Measurements from ENCODE around the gene SLC13A2. TPM values are rescaled to one million over a fixed set of nuclear protein-coding genes. Genes with fewer than 3 reads are reported as not detected.
A peak's percentile ranks its signal among the peaks of the same experiment; 100 is the strongest.

SLC13A2 gene
- total RNA-seq, 1 experiment from 2014 or later: 0.57 TPM

DNA sequence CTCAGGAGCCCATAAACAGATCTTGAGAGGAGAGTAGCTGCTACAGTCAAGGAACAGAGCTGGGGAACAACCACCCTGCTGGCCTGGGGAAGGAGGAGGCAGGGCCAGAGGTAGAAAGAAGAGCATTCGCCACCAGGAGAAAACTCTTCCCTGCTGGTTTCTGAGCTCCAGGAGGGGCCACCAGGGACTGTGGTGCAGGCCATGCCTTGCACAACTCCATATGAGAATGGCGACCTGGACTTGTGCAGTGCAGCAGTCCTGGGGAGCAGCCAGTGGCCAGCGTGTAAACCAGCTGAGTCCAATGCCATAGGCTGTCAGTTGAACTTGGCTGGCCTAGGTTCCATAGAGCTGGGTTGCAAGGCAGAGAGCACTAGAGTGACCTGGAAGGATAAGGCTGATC lies 11.6 kb downstream of the SLC13A2 start:
- Histone ChIP-seq H3K36me3 (ENCODE audit: control insufficient read depth, insufficient read depth, low read length) (no peaks in the 10 kb centered on the region), H3K9me3 (no peaks in the 10 kb centered on the region), H3K27me3 (replicated peaks; ENCODE audit: control insufficient read depth, insufficient read depth, low read length) (no peaks in the 10 kb centered on the region), H3K4me3 (ENCODE audit: low read depth, low read length) (no peak overlapping the region), H3K4me1 (peaks cover 40% of the 10 kb centered on the region)
- TF ChIP-seq, protein P1, sequence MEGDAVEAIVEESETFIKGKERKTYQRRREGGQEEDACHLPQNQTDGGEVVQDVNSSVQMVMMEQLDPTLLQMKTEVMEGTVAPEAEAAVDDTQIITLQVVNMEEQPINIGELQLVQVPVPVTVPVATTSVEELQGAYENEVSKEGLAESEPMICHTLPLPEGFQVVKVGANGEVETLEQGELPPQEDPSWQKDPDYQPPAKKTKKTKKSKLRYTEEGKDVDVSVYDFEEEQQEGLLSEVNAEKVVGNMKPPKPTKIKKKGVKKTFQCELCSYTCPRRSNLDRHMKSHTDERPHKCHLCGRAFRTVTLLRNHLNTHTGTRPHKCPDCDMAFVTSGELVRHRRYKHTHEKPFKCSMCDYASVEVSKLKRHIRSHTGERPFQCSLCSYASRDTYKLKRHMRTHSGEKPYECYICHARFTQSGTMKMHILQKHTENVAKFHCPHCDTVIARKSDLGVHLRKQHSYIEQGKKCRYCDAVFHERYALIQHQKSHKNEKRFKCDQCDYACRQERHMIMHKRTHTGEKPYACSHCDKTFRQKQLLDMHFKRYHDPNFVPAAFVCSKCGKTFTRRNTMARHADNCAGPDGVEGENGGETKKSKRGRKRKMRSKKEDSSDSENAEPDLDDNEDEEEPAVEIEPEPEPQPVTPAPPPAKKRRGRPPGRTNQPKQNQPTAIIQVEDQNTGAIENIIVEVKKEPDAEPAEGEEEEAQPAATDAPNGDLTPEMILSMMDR (IDR thresholded peaks at IDR 0.05; ENCODE audit: insufficient read depth in 1 of 2, low read depth in 1 of 2, low read length in 1 of 2, severe bottlenecking in 1 of 2, unreplicated experiment in 1 of 2): no peak
- no peak for DNase-seq
- no peaks in the 10 kb centered on the region for H3K27me3 Mint-ChIP-seq (ENCODE audit: insufficient read depth, unreplicated experiment)
- peaks cover 25% of the 10 kb centered on the region for H3K4me1 Mint-ChIP-seq (ENCODE audit: low read depth, unreplicated experiment)
- H3K9me3 Mint-ChIP-seq (ENCODE audit: unreplicated experiment): no peaks in the 10 kb centered on the region
- ChIA-PET POLR2A (no interaction called here), CTCF (interaction anchor here (1.0 kb wide), 1 partner anchor 166 kb away, joined by 3 read pairs; the partner anchor contains the start of gene TMEM97)
- no peak overlapping the region for H3K4me3 Mint-ChIP-seq (ENCODE audit: unreplicated experiment)
- H3K36me3 Mint-ChIP-seq (ENCODE audit: insufficient read depth, unreplicated experiment): no peaks in the 10 kb centered on the region
- intact Hi-C loops (cut with micrococcal nuclease; ENCODE audit: unreplicated experiment): no loop called here
- BruUV-seq (replicated peaks): no TSS peak
- no peak overlapping the region for H3K27ac Mint-ChIP-seq (ENCODE audit: unreplicated experiment)

DNA sequence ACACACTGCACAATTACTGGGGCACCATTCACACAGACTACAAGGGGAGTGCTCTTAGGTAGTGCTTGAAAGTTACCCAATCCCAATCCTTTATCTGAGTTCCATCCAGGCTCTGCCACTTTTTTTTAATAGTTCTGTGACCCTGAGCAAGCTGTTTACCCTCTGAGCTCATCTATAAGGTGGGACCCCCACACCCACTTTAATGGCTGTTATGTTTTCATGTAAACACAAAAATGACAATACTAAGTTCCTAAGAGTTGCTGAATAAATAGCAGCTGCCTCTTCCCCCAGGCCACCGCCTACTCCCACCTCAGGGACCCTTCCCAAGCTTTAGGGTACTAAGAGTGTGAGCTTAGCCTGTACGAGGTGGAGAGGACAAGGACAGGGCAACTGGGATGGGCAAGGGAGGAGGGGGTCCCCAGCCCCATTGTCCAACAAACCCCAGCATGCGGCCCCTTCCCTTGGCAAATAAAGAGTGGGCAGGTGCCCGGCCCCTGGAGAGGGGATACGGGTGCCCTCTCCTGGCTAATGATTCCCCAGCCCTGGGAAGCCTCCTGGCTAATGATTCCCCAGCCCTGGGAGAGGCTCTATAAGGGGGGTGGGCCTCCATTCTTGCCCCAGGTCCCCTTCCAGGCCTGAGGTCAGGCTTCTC lies 14.6 kb downstream of the SLC13A2 start:
- H3K4me1 Mint-ChIP-seq (ENCODE audit: low read depth, unreplicated experiment): peaks cover 11% of the 10 kb centered on the region
- H3K27me3 Mint-ChIP-seq (ENCODE audit: insufficient read depth, unreplicated experiment): no peaks in the 10 kb centered on the region
- intact Hi-C loops (cut with micrococcal nuclease; ENCODE audit: unreplicated experiment): loop anchor here (2.0 kb wide), 1 partner anchor 13 kb away; no protein-coding TSS in a partner anchor
- CTCF ChIA-PET: interaction anchor here (0.8 to 1.5 kb wide), 2 partner anchors 22 to 88 kb away, joined by 3 read pairs; no protein-coding TSS in a partner anchor
- POLR2A ChIA-PET: no interaction called here
- BruUV-seq (replicated peaks): no TSS peak
- no peak overlapping the region for H3K4me3 Mint-ChIP-seq (ENCODE audit: unreplicated experiment)
- Histone ChIP-seq H3K4me3 (ENCODE audit: low read depth, low read length) (no peak overlapping the region), H3K4me1 (peaks cover 24% of the 10 kb centered on the region), H3K9me3 (no peaks in the 10 kb centered on the region), H3K36me3 (ENCODE audit: control insufficient read depth, insufficient read depth, low read length) (no peaks in the 10 kb centered on the region), H3K27me3 (replicated peaks; ENCODE audit: control insufficient read depth, insufficient read depth, low read length) (no peaks in the 10 kb centered on the region)
- H3K27ac Mint-ChIP-seq (ENCODE audit: unreplicated experiment): no peak overlapping the region
- H3K9me3 Mint-ChIP-seq (ENCODE audit: unreplicated experiment): no peaks in the 10 kb centered on the region
- peak in 1 of 2 experiments; percentile 57 for DNase-seq
- TF ChIP-seq, protein P1 (IDR thresholded peaks at IDR 0.05; ENCODE audit: insufficient read depth in 1 of 2, low read depth in 1 of 2, low read length in 1 of 2, severe bottlenecking in 1 of 2, unreplicated experiment in 1 of 2): peak in 1 of 2 experiments; percentile 55
- no peaks in the 10 kb centered on the region for H3K36me3 Mint-ChIP-seq (ENCODE audit: insufficient read depth, unreplicated experiment)

DNA sequence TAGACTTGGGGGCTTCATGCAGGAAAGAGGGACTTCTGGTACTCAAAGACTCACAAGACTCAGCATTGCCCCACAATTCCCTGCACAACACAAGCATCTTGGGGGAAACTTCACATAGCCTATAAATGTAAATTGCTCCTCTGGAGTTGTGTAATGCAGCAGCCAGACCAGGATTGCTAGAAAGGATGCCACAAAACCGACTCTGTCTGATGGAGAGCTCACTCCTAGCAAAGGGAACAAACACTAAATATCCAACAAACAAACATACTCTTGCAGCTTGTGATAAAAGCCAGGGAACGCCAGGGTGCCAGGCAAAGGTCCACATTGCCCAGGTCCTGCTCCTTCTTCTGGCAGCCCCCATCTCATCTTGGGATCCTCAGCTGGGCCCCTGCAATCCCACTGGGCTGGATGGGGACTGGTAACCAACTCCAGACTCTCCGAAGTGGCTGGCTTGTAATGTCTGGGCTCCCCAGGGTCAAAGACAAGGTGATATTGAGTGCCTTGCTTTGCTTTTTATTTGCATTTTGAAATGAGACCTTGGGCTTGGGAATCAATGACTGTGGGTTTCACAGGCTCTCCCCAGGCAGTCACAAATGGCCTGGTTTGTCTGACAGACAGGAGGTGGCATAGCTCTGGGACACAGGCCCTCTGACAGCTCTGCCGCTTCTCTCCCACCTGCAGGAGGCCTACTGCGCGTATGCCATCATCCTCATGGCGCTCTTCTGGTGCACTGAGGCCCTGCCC lies 15.3 kb downstream of the SLC13A2 start:
- POLR2A ChIA-PET: interaction anchor here (0.9 kb wide), 1 partner anchor 88 kb away, joined by 5 read pairs; no protein-coding TSS in a partner anchor
- CTCF ChIA-PET: no interaction called here

More for the DNA sequence above, 15.3 kb downstream of the SLC13A2 start:
- Histone ChIP-seq H3K36me3 (ENCODE audit: control insufficient read depth, insufficient read depth, low read length) (no peaks in the 10 kb centered on the region), H3K4me3 (ENCODE audit: low read depth, low read length) (no peak overlapping the region), H3K9me3 (no peaks in the 10 kb centered on the region), H3K4me1 (peaks cover 24% of the 10 kb centered on the region), H3K27me3 (replicated peaks; ENCODE audit: control insufficient read depth, insufficient read depth, low read length) (no peaks in the 10 kb centered on the region)
- no peak overlapping the region for H3K27ac Mint-ChIP-seq (ENCODE audit: unreplicated experiment)
- peaks cover 9% of the 10 kb centered on the region for H3K4me1 Mint-ChIP-seq (ENCODE audit: low read depth, unreplicated experiment)
- no peak for DNase-seq
- H3K27me3 Mint-ChIP-seq (ENCODE audit: insufficient read depth, unreplicated experiment): no peaks in the 10 kb centered on the region
- intact Hi-C loops (cut with micrococcal nuclease; ENCODE audit: unreplicated experiment): loop anchor here (2.0 kb wide), 1 partner anchor 14 kb away; no protein-coding TSS in a partner anchor
- TF ChIP-seq, protein P1 (IDR thresholded peaks at IDR 0.05; ENCODE audit: insufficient read depth in 1 of 2, low read depth in 1 of 2, low read length in 1 of 2, severe bottlenecking in 1 of 2, unreplicated experiment in 1 of 2): no peak
- H3K9me3 Mint-ChIP-seq (ENCODE audit: unreplicated experiment): no peaks in the 10 kb centered on the region
- H3K36me3 Mint-ChIP-seq (ENCODE audit: insufficient read depth, unreplicated experiment): no peaks in the 10 kb centered on the region
- no peak overlapping the region for H3K4me3 Mint-ChIP-seq (ENCODE audit: unreplicated experiment)
- BruUV-seq (replicated peaks): no TSS peak

Measured in Caco-2 (cell line).